Heart right ventricle (tissue), 16 donors: ENCODE data around the gene CRY1. TPM values are rescaled to one million over a fixed set of nuclear protein-coding genes. Genes with fewer than 3 reads are reported as not detected.

Experiments
- ATAC-seq, 8 donors: fragments of 200-7000 bp; cut with Tn5 transposase; one replicate each; pipeline ENCODE4 v1.9.1; 2020; ENCODE audit warnings: mild to moderate bottlenecking in 8 of 8, moderate library complexity in 8 of 8, moderate number of reproducible peaks in 1 of 8
- DNase-seq, 2 donors: peaks; one replicate each; pipeline ENCODE4 v3.0.0-alpha.2; 2020
- H3K27ac ChIP-seq, 10 donors: fragments of 200-600 bp; sonication (generic) in 2 of 10; one replicate each; pipeline versions ENCODE4 v1.5.0 to v1.8.0; 2020 to 2022; ENCODE audit warnings: mild to moderate bottlenecking in 3 of 10
- H3K27me3 ChIP-seq, 7 donors: fragments of 200-600 bp; one replicate each; pipeline ENCODE4 v1.8.0; 2021 to 2022; ENCODE audit warnings: mild to moderate bottlenecking in 2 of 7
- H3K36me3 ChIP-seq, 9 donors: fragments of 200-600 bp; sonication (generic) in 1 of 9; one replicate each; pipeline versions ENCODE4 v1.5.0 to v1.8.0; 2020 to 2022; ENCODE audit warnings: mild to moderate bottlenecking in 2 of 9
- H3K4me1 ChIP-seq, 9 donors: fragments of 200-600 bp; sonication (generic) in 1 of 9; one replicate each; pipeline versions ENCODE4 v1.5.0 to v1.8.0; 2020 to 2022; ENCODE audit warnings: mild to moderate bottlenecking in 4 of 9
- H3K4me3 ChIP-seq, 10 donors: fragments of 200-600 bp; sonication (generic) in 2 of 10; one replicate each; pipeline versions ENCODE4 v1.5.0 to v1.8.0; 2020 to 2022; ENCODE audit warnings: mild to moderate bottlenecking in 7 of 10, moderate library complexity in 2 of 10
- H3K9me3 ChIP-seq, 11 donors: fragments of 200-600 bp in 10 of 11; sonication (generic) in 2 of 11; one replicate each; pipeline versions ENCODE4 v1.5.0 to v1.8.0; 2013 to 2022; ENCODE audit warnings: mild to moderate bottlenecking in 2 of 11, control low read depth in 1 of 11, moderate library complexity in 1 of 11
- WGBS, 2 donors: extraction: QIAGEN DNeasy Blood & Tissue Kit; methylation state at CpG; one replicate each; pipeline ENCODE4 v1.1.7; 2013; ENCODE audit warnings: inconsistent platforms in 1 of 2; 5-methylcytosine and 5-hydroxymethylcytosine counted together
- intact Hi-C, 10 donors: fragments of 100-400 bp; cut with DNase I; formaldehyde crosslinking; loops; one replicate each; pipeline versions ENCODE4 v1.11.1 to v1.14.2; 2022
- polyA plus RNA-seq, 2 donors: library from polyadenylated mRNA; stranded (reverse); fragments of 200-250 nt; gene quantifications; one replicate each; pipeline ENCODE4 v1.2.3, GENCODE V29; 2013
- total RNA-seq, 10 donors: library from RNA; stranded (reverse); fragmentation: NEBNext Ultra II Directional in 3 of 10; extraction: Animal tissue kit (Norgen Biotek cat#: 25700) in 3 of 10; gene quantifications; one replicate each; pipeline versions ENCODE4 v1.2.1 to v1.2.4, GENCODE V29; 2021 to 2023
- TF ChIP-seq, protein P1 (sequence below), 9 donors: fragments of 200-600 bp; sonication (generic) in 2 of 9; IDR thresholded peaks; one replicate each; pipeline versions ENCODE4 v1.5.0 to v1.8.0; 2021 to 2022; ENCODE audit warnings: antibody characterized with exemption in 9 of 9, mild to moderate bottlenecking in 5 of 9, moderate library complexity in 1 of 9
- donor health status: Arrhythmogenic right ventricular cardiomyopathy.
- donor health status: ischemic (EF 13 %, LVEDD 7.1; RV severe dilation, severe dysfunction).
- donor health status: healthy with polysubstance abuse.
- donor health status: DM: no; HTN: yes; CAD: no.
- donor health status: DM: no; HTN: no; CAD: no.
- donor health status: ischemic (EF 25% LVEDD 6.9; RV normal size, moderate dysfunction).
- donor health status: ischemic (EF 25% LVEDD 5.7; RV mildly dilated, moderate dysfunction).
- donor health status: healthy.
- donor health status: DM: yes; HTN: yes; CAD: no.
- donor health status: Ischemic cardiomyopathy.
- donor health status: ischemic (EF 35%, LVEDD 5.7; RV mildly dilated, moderate dysfunction).
- donor health status: nonischemic (EF 11% LVEDD 7.7; RV severe dilation, severe dysfunction).
- donor health status: DM: yes; HTN: yes; CAD: no.
- donor health status: PGD.
- donor health status: ischemic (EF 29% LVEDD 5.4; RV normal size, mild dysfunction).
- donor health status: nonischemic (EF 23%, LVEDD 6.1; RV moderate dilation, normal function).

Gene CRY1
- total and polyA plus RNA-seq, 12 donors, result 5.1 to 18.7 (median 10.6) TPM

DNA sequence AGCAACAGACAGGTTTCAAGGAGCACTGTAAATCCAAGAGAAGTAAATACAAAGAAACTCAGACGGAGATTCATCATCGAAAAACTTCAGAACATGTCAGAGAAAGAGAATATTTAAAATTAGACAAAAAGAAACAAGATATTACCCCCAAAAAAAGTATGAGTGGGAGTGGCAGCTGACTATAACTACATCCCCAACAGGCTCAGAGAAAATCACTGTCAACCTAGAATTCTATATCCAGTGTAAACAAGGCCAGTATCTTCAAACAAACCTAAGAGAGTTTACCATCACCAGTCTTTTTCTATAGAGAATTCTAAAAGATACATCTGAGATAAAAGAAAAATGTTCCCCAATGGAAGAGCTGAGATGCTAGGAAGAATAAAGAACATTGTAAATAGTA is 39.6 kb downstream of the CRY1 start:
- no peaks in the 10 kb centered on the region for H3K27me3 ChIP-seq
- intact Hi-C loops, result no loop called here
- H3K4me3 ChIP-seq, result no peak overlapping the region
- no peaks in the 10 kb centered on the region for H3K36me3 ChIP-seq
- H3K4me1 ChIP-seq, result peaks cover 0 to 36% (median 10%) of the 10 kb centered on the region in 9 donors
- peaks cover 0 to 30% (median 9%) of the 10 kb centered on the region in 11 donors for H3K9me3 ChIP-seq
- 96 to 99% methylated on average over 2 of the region's 2 CpGs for WGBS, 2 donors
- ATAC-seq, result no peak
- TF ChIP-seq, protein P1, sequence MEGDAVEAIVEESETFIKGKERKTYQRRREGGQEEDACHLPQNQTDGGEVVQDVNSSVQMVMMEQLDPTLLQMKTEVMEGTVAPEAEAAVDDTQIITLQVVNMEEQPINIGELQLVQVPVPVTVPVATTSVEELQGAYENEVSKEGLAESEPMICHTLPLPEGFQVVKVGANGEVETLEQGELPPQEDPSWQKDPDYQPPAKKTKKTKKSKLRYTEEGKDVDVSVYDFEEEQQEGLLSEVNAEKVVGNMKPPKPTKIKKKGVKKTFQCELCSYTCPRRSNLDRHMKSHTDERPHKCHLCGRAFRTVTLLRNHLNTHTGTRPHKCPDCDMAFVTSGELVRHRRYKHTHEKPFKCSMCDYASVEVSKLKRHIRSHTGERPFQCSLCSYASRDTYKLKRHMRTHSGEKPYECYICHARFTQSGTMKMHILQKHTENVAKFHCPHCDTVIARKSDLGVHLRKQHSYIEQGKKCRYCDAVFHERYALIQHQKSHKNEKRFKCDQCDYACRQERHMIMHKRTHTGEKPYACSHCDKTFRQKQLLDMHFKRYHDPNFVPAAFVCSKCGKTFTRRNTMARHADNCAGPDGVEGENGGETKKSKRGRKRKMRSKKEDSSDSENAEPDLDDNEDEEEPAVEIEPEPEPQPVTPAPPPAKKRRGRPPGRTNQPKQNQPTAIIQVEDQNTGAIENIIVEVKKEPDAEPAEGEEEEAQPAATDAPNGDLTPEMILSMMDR (IDR thresholded peaks at IDR 0.05), result no peak
- no peak for DNase-seq
- H3K27ac ChIP-seq, result no peak overlapping the region

DNA sequence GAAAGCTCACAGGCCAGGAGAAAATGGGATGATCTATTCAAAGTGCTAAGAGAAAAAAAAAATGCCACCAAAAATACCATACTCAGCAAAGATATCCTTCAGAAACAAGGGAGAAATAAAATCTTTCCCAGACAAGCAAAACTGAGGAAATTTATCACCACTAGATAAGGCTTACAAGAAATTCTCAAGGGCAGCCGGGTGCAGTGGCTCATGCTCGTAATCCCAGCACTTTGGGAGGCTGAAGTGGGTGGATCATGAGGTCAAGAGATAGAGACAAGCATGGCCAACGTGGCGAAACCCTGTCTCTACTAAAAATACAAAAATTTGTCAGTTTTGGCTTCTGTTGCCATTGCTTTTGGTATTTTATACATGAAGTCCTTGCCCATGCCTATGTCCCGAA is 48.2 kb downstream of the CRY1 start:
- intact Hi-C loops, result no loop called here

DNA sequence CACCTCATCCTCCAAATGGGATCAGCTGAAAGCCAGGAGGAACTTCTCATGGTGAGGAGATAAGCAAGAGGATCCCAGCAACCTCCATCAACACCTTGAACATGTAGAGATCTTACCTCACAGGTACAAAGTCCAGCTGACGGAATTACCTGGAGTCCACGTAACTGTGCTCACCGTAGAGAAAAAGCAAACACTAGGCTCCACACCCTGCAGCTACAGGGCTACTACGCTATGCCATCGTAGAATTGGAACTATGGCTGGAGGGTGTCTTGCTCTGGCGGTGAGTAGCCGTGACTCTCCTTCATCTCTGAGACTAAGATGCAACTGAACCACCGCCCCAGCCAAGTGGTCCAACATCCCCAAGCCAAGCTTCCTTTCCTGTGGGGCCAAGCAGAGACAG is 50.5 kb downstream of the CRY1 start:
- Histone ChIP-seq H3K4me3 (no peak overlapping the region), H3K36me3 (peaks cover 0 to 13% (median 0%) of the 10 kb centered on the region in 9 donors), H3K27me3 (no peaks in the 10 kb centered on the region), H3K4me1 (no peaks in the 10 kb centered on the region), H3K27ac (no peak overlapping the region), H3K9me3 (peaks cover 0 to 32% (median 0%) of the 10 kb centered on the region in 11 donors)
- DNase-seq (no peak), ATAC-seq (no peak)
- TF ChIP-seq, protein P1 (IDR thresholded peaks at IDR 0.05), result no peak
- WGBS, 2 donors, result 86 to 94% methylated on average over 8 of the region's 8 CpGs
- intact Hi-C loops, result no loop called here

More for the DNA sequence above, 48.2 kb downstream of the CRY1 start:
- TF ChIP-seq, protein P1 (IDR thresholded peaks at IDR 0.05), result no peak
- Histone ChIP-seq H3K9me3 (peaks cover 0 to 47% (median 4%) of the 10 kb centered on the region in 11 donors), H3K4me1 (no peaks in the 10 kb centered on the region), H3K4me3 (no peak overlapping the region), H3K27ac (no peak overlapping the region), H3K36me3 (peaks cover 0 to 13% (median 0%) of the 10 kb centered on the region in 9 donors), H3K27me3 (no peaks in the 10 kb centered on the region)
- no peak for DNase-seq
- ATAC-seq, result no peak
- WGBS, 2 donors, result 73 to 76% methylated on average over 5 of the region's 5 CpGs

DNA sequence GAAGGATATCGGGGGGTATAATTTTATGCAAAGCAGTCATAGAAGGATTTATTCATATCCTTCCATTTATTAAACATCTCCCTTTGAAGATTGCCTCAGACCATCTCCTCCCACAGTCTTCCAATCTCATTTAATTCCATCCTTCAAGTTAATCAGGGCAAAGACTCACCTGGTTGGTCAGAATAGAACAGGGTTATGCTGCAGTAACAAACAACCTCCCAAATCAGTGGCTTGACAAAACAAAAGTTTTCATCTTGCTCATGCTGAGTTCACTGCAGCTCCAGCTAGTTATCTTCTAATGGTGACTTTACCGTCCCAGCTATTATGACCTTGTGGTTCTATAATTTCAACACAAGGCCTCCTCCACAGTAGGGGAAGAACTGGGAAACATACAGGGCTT is 57.6 kb downstream of the CRY1 start:
- peaks cover 0 to 27% (median 13%) of the 10 kb centered on the region in 9 donors for H3K4me1 ChIP-seq
- no peak for ATAC-seq
- H3K36me3 ChIP-seq, result no peaks in the 10 kb centered on the region
- H3K27ac ChIP-seq, result no peak overlapping the region
- DNase-seq, result no peak
- no peaks in the 10 kb centered on the region for H3K9me3 ChIP-seq
- H3K27me3 ChIP-seq, result no peaks in the 10 kb centered on the region
- TF ChIP-seq, protein P1 (IDR thresholded peaks at IDR 0.05), result no peak
- no peak overlapping the region for H3K4me3 ChIP-seq
- WGBS, 2 donors, result 93 to 95% methylated on average over 2 of the region's 2 CpGs
- intact Hi-C loops, result no loop called here
